Midbrain (tissue), 1 donor: ENCODE data around the gene WHAMM.
"Not testable (repeated sequence)": the region's sequence is repeated elsewhere in the genome, so short reads cannot be mapped to it uniquely, and the experiment has no call there.

Source experiments
- DNase-seq: peaks from one replicate; lab custom pipeline; 2025; lab: John Stamatoyannopoulos, UW

WHAMM gene

GRCh38 chr15:82803793-82804574 is 5.4 kb upstream of the WHAMM start:
- DNase-seq = no peak

DNA sequence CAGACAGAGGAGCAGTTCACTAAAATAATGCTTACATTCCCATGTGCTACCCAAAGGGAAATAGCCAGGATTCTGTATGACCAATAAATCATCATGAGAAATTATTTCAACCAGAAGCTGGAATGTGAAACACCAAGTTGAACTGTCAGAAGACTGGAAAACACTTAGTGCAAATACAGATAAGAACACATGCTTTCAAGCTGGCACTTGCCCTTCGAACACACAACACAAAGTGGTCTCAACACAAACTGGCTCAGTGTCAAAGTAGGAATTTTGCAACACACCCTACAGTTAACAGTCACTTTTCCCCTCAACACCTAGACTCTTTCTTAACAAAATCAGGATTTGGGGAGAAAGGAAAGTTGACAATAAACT is 4.9 kb upstream of the WHAMM start:
- no peak for DNase-seq

DNA sequence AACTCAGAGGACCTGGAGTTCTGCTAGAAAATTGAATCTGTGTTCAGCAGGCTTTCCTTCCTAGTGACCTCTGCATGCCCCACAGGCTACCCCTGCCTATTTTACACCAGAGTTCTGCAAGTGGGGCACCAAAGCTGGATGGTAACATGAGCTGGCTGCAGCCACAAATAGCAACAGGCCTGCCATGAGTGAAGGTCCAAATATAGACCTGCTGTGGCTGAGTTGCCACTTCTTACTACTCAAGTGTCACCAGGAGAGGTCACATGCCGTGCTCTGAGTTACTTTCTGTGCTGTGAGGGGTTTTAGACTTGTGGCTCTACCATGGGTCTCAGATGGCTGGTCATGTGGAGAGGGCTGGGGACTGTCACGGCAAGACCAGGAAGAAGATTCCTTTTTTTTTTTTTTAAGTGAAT is 3.4 kb upstream of the WHAMM start, which contains the start of gene FSD2:
Gene FSD2 (minus strand): TSS at position 76 of the 413 bp plus-strand sequence. CDS start 18,679 bp downstream, outside the sequence.
- no peak for DNase-seq

- DNase-seq = no peak
Observed at GRCh38 chr15:82807920-82808633, 1.4 kb upstream of the WHAMM start.

- DNase-seq = no peak
Observed at GRCh38 chr15:82808634-82809041, 790 bp upstream of the WHAMM start.

DNA sequence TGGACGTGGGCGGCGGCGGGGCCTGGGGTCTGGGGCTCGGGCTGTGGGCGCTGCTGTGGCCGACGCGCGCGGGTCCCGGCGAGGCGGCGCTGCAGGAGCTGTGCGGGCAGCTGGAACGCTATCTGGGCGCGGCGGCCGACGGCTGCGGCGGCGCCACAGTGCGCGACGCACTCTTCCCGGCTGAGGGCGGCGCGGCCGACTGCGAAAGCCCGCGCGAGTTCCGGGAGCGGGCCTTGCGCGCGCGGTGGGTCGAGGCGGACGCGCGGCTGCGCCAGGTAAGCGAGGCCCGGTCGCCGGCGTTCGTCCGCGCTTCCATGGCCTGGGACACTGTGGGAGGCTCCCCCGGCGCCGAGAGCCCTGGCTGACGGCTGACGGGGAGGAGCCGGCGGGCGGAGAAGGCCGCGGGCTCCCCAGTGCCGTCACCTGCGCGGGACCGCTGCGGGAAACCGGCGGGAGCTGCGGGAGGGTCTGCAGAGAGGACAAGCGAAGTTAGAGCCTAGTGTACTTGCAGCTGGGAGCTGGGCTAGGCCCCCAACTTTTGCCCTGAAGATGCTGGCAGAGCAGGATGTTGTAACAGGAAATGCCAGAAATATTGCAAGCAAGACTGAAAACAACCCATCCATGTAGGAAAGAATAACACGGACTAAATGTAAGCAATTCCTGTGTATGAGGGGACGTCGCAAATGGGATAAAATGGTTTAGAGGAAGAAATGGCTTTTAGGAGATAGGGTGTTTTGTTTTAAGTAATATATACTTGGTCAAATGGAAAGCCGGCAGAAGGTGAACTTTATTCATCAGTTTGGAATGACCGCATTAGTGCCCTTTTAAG is 847 bp downstream of the WHAMM start:
- no peak for DNase-seq

DNA sequence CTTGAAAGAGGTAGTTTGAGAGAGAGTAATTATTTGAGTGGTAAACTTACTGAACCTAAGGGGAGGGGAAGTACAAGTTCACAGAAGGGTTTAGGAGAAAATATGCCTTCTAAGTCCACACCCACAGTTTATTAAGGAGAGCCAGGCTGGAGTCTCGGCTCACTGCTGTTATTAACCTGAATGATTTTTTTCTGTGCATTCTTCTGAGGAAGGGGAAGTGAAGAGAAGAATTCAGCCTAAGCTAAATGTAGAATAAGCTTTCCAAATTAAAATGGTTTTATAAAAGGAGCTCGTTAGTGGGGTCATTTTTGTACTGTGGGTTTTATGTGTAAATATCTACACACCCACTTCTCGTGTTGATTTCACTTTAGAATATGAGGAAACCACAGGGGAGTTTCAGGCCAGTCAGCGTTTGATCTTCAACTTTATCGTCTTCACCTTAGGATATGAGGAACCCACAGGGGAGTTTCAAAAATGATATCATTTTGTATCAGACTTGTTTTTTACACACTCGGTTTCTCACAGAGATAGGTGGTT is 1.5 kb downstream of the WHAMM start:
- no peak for DNase-seq

DNA sequence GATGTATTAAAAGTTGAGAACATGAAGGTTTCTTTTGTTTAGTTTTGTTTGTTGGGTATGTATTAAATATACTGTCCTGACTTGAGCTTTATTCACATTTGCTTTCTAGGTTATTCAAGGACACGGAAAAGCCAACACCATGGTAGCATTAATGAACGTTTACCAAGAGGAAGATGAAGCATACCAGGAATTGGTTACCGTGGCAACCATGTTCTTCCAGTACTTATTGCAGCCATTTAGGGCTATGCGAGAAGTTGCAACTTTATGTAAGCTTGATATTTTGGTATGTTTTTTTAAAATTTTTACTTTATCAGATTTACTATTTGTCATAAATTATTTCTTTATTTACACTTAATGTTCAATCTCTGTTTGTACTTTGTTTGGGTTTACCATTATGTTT is 3.6 kb downstream of the WHAMM start:
- no peak for DNase-seq

DNA sequence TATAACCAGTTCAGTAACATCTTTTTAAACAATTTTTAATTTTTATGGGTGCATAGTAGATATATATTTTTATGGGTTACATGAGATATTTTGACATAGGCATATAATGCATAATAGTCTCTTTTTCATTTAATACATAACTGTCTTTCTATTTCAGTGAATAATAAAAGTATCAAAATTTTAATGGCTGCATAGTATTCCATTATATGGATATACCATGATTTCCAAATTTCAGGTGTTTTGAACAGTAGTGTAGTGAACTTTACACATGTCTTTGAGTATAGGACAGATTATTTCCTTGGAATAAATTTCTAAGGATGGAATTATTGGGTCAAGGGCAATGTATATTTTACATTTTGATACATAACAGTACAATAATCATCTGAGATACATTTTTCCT is 10.7 kb downstream of the WHAMM start:
- no peak for DNase-seq

GRCh38 chr15:82821396-82821795 is 12.0 kb downstream of the WHAMM start:
- not testable (repeated sequence) for DNase-seq

DNA sequence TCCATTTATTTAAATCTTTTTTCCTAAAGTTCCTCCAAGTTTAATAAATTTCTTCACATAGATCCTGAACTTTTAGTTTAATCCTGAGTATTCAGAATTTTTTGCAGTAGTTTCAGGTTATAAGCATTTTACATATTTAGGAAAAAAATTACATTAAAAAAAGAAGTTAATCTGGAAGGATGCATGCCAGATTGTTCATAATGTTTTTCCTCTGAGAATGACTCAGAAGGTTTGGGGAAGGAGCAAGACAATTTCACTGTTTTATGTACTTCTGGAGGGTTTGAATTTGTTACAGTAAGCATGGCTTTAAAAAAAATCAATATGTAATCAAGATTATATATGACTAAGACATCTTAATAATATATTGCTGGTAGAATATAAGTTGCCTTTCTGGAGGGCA is 12.4 kb downstream of the WHAMM start:
- not testable (repeated sequence) for DNase-seq

- no peak for DNase-seq
Observed at GRCh38 chr15:82823049-82823448, 13.6 kb downstream of the WHAMM start.

GRCh38 chr15:82828075-82828474 is 18.6 kb downstream of the WHAMM start:
- no peak for DNase-seq

DNA sequence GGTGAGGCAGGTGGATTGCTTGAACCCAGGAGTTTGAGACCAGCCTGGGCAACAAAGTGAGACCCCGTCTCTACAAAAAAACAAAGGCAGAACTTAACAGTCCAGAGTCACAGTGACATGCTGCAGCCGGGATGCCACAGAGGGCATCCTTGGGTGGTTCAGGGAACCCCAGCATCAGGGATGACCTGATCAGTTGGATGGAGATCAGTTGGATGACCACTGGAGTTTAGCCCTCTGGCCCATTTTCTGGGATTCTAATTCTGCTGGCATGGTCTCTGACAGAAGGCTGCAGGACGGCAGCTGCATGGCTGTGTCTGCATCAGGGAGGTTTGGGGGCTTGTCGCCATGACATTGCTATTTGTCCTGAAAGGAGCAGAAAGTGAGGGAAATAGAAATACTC is 19.8 kb downstream of the WHAMM start:
- no peak for DNase-seq

GRCh38 chr15:82830427-82831173 is 21.2 kb downstream of the WHAMM start:
- DNase-seq = no peak

- no peak for DNase-seq
Observed at GRCh38 chr15:82831894-82832600, 22.6 kb downstream of the WHAMM start.

DNA sequence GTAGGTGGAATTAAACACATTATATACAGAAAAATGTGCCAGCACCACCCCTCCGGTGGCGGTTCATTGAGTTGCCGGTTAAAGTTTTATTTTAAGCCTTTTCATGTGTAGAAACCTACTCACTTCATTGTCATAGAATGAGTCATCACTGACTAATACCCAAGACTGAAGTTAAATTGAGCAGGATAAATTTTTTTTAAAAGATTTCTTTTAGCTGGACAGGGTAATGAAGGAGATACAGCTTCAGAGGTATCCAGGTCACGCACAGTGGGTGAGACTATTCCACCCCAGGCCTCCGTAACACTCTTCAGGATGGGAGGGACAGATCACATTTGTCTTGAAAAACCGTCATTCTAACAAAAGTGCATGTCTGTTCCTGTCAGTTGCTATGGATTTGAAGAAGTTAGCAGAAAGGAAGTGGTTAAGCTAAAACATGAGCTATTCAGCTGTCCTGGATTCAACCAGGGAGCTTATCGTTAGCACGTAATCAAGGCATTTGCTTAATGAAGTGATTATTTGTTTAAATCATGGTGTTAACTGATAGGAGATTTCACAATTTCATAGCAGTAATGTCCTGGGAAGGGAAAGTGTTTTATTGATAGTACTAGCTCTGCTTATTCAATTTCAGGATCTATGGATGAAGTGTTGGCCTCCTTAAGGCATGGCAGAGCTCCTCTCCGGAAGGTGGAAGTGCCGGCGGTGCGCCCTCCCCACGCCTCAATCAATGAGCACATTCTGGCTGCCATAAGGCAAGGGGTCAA is 23.4 kb downstream of the WHAMM start:
- DNase-seq = no peak

DNA sequence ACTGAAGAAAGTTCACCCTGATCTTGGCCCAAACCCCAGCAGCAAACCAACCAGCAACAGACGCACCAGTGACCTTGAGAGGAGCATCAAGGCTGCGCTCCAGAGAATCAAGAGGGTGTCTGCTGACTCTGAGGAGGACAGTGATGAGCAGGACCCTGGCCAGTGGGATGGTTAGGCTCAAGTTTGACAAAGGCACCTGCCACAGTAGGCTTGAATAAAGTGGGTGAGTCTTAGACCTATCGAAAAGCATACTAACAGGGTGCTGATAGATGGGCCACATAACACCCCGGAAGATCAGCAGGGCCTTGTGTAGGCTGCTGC is 23.9 kb downstream of the WHAMM start:
- DNase-seq = no peak

- no peak for DNase-seq
Observed at GRCh38 chr15:82835391-82835917, 26.0 kb downstream of the WHAMM start.
